ENCODE measurements around the gene SNAP25. TPM values are rescaled to one million over a fixed set of nuclear protein-coding genes. Genes with fewer than 3 reads are reported as not detected.
A peak's percentile ranks its signal among the peaks of the same experiment; 100 is the strongest.

The SNAP25 gene
- total RNA-seq, 1 donor from 2014 or later: not detected

GRCh38 chr20:10216146-10216791 is 2.4 kb upstream of the SNAP25 start:
- no peak for DNase-seq (ENCODE audit: low read depth in 2 of 2)

- peak in 1 of 2 donors; percentile 37 for DNase-seq (ENCODE audit: low read depth in 2 of 2)
Observed at GRCh38 chr20:10217721-10218410, 764 bp upstream of the SNAP25 start.

DNA sequence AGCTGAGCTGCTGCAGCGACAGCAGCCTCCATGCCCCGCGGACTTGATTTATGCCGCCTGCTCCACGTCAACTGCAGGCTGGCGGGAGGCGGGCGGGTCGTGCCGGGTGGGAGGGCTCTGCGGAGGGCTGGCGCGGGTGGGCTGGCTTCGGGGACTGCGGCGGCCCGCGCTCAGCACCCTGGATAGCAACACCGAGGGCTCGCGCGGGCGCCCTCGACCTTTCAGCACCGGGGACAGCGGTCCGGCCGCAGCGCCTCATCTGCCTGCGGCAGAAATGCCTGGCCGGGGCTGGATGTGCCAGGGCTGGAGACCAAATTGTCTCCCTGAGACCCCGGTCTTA is 792 bp downstream of the SNAP25 start:
- DNase-seq (ENCODE audit: low read depth in 2 of 2): peak; percentile 17 to 71

GRCh38 chr20:10219993-10220750 is 1.5 kb downstream of the SNAP25 start:
- no peak for DNase-seq (ENCODE audit: low read depth in 2 of 2)

DNA sequence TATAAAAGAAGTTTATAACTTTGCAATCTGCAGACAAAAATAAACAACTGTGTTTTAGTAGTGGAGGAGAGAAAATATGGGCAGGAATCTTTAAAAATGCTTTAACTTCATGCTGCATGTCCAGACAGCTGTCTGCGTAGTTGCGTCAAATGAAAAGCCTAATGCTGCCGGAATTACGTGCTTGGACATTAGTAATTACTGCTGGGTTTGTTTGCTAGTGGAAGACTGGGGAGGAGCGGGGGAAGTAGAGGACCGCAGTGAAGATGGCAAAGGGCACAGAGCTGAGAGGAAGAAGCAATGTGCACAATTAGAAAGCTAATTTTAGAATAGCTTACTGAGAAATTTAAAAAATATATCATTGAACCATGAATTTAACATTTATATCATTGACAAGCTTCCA is 2.4 kb downstream of the SNAP25 start:
- DNase-seq (ENCODE audit: low read depth in 2 of 2): no peak

GRCh38 chr20:10225439-10226060 is 6.9 kb downstream of the SNAP25 start:
- DNase-seq (ENCODE audit: low read depth in 2 of 2): no peak

GRCh38 chr20:10228330-10228729 is 9.7 kb downstream of the SNAP25 start:
- DNase-seq (ENCODE audit: low read depth in 2 of 2): no peak

DNA sequence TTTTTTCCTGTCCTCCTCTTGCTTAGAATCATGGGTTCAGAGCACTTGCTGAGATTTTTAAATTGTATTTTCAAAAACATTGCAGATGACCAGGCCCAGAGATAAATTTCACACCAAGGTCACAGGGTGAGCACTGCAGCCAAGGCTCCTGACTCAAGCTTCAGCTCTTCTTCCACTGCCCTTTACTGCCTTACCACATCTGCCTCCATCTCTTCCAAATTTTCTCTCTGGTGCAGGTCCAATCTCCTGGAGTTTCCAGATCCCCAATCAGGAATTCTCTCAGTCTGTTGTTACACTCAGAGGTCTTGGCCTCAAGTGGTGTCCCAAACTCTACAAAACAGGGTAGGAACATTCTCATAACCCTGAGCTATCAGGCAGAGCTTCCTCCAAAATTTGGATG is 12.7 kb downstream of the SNAP25 start:
- DNase-seq (ENCODE audit: low read depth in 2 of 2): no peak

- DNase-seq (ENCODE audit: low read depth in 2 of 2): no peak
Observed at GRCh38 chr20:10236540-10237533, 18.2 kb downstream of the SNAP25 start.

- peak in 1 of 2 donors; percentile 34 for DNase-seq (ENCODE audit: low read depth in 2 of 2)
Observed at GRCh38 chr20:10239954-10240353, 21.3 kb downstream of the SNAP25 start.

DNA sequence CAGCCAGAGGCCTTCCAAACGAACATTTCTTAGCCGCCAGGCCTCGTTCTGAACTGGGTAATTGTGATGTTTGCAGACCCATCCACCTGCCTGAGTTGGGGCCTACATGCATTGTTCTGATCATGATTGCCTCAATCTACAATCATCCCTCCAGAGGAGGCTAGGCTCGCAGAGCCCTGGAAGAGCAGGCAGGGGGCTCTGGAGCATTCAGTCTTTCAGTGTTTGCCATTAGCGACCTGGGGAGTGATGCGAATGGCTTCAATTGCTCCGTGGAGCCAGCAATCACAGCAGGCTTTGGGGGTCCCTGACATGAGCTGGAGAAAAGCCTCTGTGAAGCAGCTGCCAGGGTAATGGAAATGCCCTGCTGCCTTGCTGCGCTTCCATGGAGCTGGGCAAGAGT is 22.0 kb downstream of the SNAP25 start:
- DNase-seq (ENCODE audit: low read depth in 2 of 2): no peak

DNA sequence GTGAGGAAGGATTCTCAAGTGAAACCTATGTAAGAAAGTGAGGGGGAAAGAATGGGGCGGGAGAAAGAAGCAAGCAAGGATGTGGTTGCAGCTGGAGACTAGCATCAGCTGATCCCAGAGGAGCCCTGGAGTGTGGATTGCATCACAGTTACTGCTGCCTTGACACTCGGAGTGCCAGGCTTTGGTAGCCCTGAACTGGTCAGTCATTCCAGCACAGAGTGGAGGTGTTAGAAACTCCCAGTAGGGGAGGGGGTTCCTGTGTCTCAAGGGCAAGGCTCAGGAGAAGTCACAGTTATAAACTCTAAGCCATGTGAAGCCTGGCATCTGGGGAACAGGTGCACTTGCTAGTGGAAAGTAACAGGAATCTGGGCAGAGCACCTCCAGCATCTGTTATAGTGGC is 23.5 kb downstream of the SNAP25 start:
- no peak for DNase-seq (ENCODE audit: low read depth in 2 of 2)

DNA sequence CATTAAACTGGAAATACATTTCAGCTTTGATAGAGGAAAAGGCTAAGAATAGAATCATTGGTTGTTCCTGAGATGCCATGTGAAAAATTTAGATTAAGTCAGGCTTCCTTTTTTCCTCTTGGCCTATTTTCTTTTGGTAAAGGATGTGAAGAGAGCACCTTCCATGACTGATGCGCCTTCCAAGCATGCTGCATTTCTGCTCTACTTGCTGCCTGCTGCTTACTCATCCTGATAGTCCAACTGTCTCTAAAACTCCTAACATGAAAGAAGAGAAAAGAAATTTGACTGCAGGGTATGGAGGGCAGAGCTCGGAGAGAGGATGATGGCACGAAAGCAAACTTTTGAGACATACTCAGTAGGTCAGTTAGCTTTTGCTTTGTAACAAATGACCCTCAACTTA is 28.8 kb downstream of the SNAP25 start:
- DNase-seq (ENCODE audit: low read depth in 2 of 2): no peak

- no peak for DNase-seq (ENCODE audit: low read depth in 2 of 2)
Observed at GRCh38 chr20:10249048-10249770, 30.6 kb downstream of the SNAP25 start.

DNA sequence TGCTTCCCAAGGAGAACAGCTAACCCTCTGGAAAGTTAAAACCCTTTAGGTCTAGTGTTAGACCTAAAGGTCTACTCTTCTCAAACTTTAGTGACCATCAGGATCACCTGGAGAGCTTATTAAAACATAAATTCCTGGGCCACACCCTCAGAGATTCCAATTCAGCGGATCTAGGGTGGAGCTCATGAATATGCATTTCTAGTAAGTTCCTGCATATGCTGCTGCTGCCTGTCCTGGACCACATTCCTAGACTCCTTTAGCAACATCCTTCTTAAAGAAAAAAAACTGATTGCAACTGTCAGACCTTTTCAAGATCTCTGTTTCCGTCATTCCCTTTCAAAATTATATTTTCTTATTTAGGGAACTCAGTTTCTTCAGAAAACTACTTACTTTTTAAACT is 31.2 kb downstream of the SNAP25 start:
- DNase-seq (ENCODE audit: low read depth in 2 of 2): no peak

GRCh38 chr20:10250902-10251301 is 32.3 kb downstream of the SNAP25 start:
- no peak for DNase-seq (ENCODE audit: low read depth in 2 of 2)

GRCh38 chr20:10253780-10254179 is 35.1 kb downstream of the SNAP25 start:
- DNase-seq (ENCODE audit: low read depth in 2 of 2): no peak

DNA sequence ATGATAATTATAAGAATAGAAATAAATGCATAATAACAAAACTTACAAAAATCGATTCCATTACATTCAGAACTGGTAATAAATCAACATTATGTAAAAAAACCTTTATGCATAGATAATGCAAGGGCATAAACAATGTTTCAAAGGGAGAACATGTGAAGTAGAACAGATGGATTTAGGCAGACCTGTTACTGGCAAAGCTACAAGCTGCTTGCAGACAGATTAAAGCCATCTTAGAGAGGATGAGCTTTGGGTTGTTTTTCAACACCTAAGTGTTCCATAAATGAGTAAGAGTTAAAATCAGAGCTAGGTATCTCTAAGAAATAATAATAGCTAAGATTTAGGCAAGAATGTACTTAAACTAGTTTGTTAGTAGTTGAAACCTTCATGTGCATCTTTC is 37.2 kb downstream of the SNAP25 start:
- no peak for DNase-seq (ENCODE audit: low read depth in 2 of 2)

- no peak for DNase-seq (ENCODE audit: low read depth in 2 of 2)
Observed at GRCh38 chr20:10259166-10259565, 40.5 kb downstream of the SNAP25 start.

DNA sequence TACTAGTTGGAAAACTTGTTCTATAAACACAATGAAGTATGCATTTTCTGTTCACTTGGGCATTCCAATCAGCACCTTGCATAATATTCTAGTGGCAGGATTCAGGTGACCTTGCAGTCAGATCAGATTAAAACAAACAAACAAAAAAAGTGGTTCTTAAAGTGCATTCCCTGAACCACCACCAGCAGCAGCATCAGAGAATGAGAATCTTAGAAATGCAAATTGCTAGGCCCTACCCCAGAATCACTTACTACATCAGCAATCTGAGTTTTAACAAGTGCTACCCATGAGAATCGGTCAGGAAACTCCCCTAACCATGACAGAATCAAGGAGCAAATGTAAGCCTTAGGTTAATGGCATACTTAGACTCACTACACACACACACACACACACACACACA is 41.7 kb downstream of the SNAP25 start:
- no peak for DNase-seq (ENCODE audit: low read depth in 2 of 2)

Measured in dermis microvascular lymphatic vessel endothelial cell (primary cell).